Ovary (tissue), 9 donors: ENCODE measurements around the gene CDC42EP5. TPM values are rescaled to one million over a fixed set of nuclear protein-coding genes. Genes with fewer than 3 reads are reported as not detected.

Experiments used
- DNase-seq, 5 donors: peaks; one replicate each; pipeline ENCODE4 v3.0.0-alpha.2; 2019 to 2020
- H3K27ac ChIP-seq, 2 donors: fragments of 200-600 bp; one replicate each; pipeline versions ENCODE4 v1.5.1 to v1.8.0; 2019 to 2022
- H3K27me3 ChIP-seq: fragments of 200-600 bp; one replicate; pipeline ENCODE4 v1.8.0; 2022
- H3K36me3 ChIP-seq: fragments of 200-600 bp; sonication (generic); one replicate; pipeline ENCODE4 v1.5.1; 2019
- H3K4me1 ChIP-seq: one replicate; pipeline ENCODE4 v1.8.1; 2013; ENCODE audit warnings: mild to moderate bottlenecking, moderate library complexity; ENCODE audit not compliant: insufficient read depth
- H3K4me3 ChIP-seq: fragments of 200-600 bp; sonication (generic); one replicate; pipeline ENCODE4 v1.5.1; 2017
- H3K9me3 ChIP-seq, 2 donors: fragments of 200-600 bp in 1 of 2; sonication (generic) in 1 of 2; one replicate each; pipeline versions ENCODE4 v1.5.1 to v1.8.1; 2013 to 2019; ENCODE audit warnings: mild to moderate bottlenecking in 1 of 2, moderate library complexity in 1 of 2
- CTCF ChIP-seq, 3 donors: fragments of 450-650 bp in 2 of 3; fragments of 200-600 bp in 1 of 3; IDR thresholded peaks; one replicate each; pipeline versions ENCODE4 v1.5.1 to v1.8.0; 2016 to 2022; ENCODE audit warnings: antibody characterized with exemption in 3 of 3, mild to moderate bottlenecking in 1 of 3
- EP300 ChIP-seq: sonication (generic); formaldehyde crosslinking; IDR thresholded peaks from one replicate; pipeline ENCODE4 v1.6.1; 2017; ENCODE audit warnings: antibody characterized with exemption
- POLR2A ChIP-seq: fragments of 450-650 bp; IDR thresholded peaks from one replicate; pipeline ENCODE4 v1.6.1; 2017; ENCODE audit warnings: antibody characterized with exemption, mild to moderate bottlenecking, moderate library complexity
- WGBS, 3 donors: extraction: QIAGEN DNeasy Blood & Tissue Kit in 1 of 3; methylation state at CpG; one replicate each; pipeline versions ENCODE4 v1.1.5 to v1.1.7; 2013 to 2017; 5-methylcytosine and 5-hydroxymethylcytosine counted together
- intact Hi-C, 4 donors: fragments of 100-400 bp; cut with DNase I; formaldehyde crosslinking; loops; one replicate each; pipeline versions ENCODE4 v1.11.0 to v1.15.1; 2022 to 2023
- polyA plus RNA-seq, 2 donors: library from polyadenylated mRNA; stranded (reverse); fragments of 200-250 nt in 1 of 2; fragments of 350-450 nt in 1 of 2; fragmentation: Illumina TruSeq in 1 of 2; extraction: RNeasy Lipid Tissue Mini Kit (QIAGEN cat#74804) in 1 of 2; gene quantifications; one replicate each; pipeline ENCODE4 v1.2.3, GENCODE V29; 2013 to 2014
- total RNA-seq, 7 donors: library from RNA; depleted of rRNA in 2 of 7; stranded (reverse); fragments of >200 nt in 2 of 7; fragmentation: NEBNext Ultra II Directional in 3 of 7; extraction: Animal tissue kit (Norgen Biotek cat#: 25700) in 3 of 7; gene quantifications; one replicate each; pipeline versions ENCODE4 v1.1.0 to v1.2.4, GENCODE V29; 2016 to 2023
- donor health status: DM: no; HTN: no; CAD: no; lungs with moderate emphysema.
- donor health status: DM: no; HTN: no; CAD: no.
- donor health status: Bipolar disorder and iron deficiency.
- donor health status: DM: yes; HTN: yes; CAD: no.
- donor health status: DM: no; HTN: no; CAD: no.
- donor health status: DM: yes; HTN: yes; CAD: no.

The CDC42EP5 gene
- total and polyA plus RNA-seq, 9 donors, result 0.55 to 31.0 (median 17.6) TPM

GRCh38 chr19:54425382-54425723 is 47.7 kb downstream of the CDC42EP5 start:
- intact Hi-C loops, result no loop called here
- Histone ChIP-seq H3K27ac (no peak overlapping the region), H3K4me1 (peaks cover 3% of the 10 kb centered on the region), H3K27me3 (no peaks in the 10 kb centered on the region), H3K4me3 (no peak overlapping the region), H3K36me3 (no peaks in the 10 kb centered on the region), H3K9me3 (no peaks in the 10 kb centered on the region)
- DNase-seq, result no peak
- WGBS, 3 donors, result 63 to 69% (median 63%) methylated on average over 5 of the region's 5 CpGs
- TF ChIP-seq CTCF (IDR thresholded peaks at IDR 0.05), result no peak
- TF ChIP-seq EP300, result no peak
- no peak for TF ChIP-seq POLR2A

GRCh38 chr19:54424660-54425381 is 48.3 kb downstream of the CDC42EP5 start:
- DNase-seq, result no peak
- H3K27ac ChIP-seq, result no peak overlapping the region
- no peak for TF ChIP-seq EP300
- no peak for TF ChIP-seq CTCF (IDR thresholded peaks at IDR 0.05)
- TF ChIP-seq POLR2A, result no peak
- peaks cover 3% of the 10 kb centered on the region for H3K4me1 ChIP-seq
- H3K27me3 ChIP-seq, result no peaks in the 10 kb centered on the region
- H3K4me3 ChIP-seq, result no peak overlapping the region
- H3K36me3 ChIP-seq, result no peaks in the 10 kb centered on the region
- 82 to 88% (median 85%) methylated on average over 36 of the region's 36 CpGs for WGBS, 3 donors
- intact Hi-C loops, result no loop called here
- H3K9me3 ChIP-seq, result no peaks in the 10 kb centered on the region

GRCh38 chr19:54424201-54424600 is 48.9 kb downstream of the CDC42EP5 start:
- WGBS, 3 donors, result 79 to 85% (median 84%) methylated on average over 14 of the region's 14 CpGs
- Histone ChIP-seq H3K27ac (no peak overlapping the region), H3K36me3 (no peaks in the 10 kb centered on the region), H3K27me3 (no peaks in the 10 kb centered on the region), H3K4me3 (no peak overlapping the region), H3K9me3 (no peaks in the 10 kb centered on the region), H3K4me1 (peaks cover 3% of the 10 kb centered on the region)
- no peak for DNase-seq
- intact Hi-C loops, result no loop called here
- TF ChIP-seq POLR2A (no peak), EP300 (no peak), CTCF (IDR thresholded peaks at IDR 0.05) (no peak)

- H3K9me3 ChIP-seq, result no peaks in the 10 kb centered on the region
- intact Hi-C loops, result no loop called here
- H3K36me3 ChIP-seq, result no peaks in the 10 kb centered on the region
- H3K4me3 ChIP-seq, result no peak overlapping the region
- 79 to 91% (median 80%) methylated on average over 20 of the region's 20 CpGs for WGBS, 3 donors
- no peak overlapping the region for H3K27ac ChIP-seq
- no peaks in the 10 kb centered on the region for H3K27me3 ChIP-seq
- no peak for TF ChIP-seq CTCF (IDR thresholded peaks at IDR 0.05)
- TF ChIP-seq POLR2A, result no peak
- DNase-seq, result no peak
- H3K4me1 ChIP-seq, result peaks cover 3% of the 10 kb centered on the region
Observed at GRCh38 chr19:54422136-54422535, 51.0 kb downstream of the CDC42EP5 start.
